ENCODE data around the gene FCN3.

DNA sequence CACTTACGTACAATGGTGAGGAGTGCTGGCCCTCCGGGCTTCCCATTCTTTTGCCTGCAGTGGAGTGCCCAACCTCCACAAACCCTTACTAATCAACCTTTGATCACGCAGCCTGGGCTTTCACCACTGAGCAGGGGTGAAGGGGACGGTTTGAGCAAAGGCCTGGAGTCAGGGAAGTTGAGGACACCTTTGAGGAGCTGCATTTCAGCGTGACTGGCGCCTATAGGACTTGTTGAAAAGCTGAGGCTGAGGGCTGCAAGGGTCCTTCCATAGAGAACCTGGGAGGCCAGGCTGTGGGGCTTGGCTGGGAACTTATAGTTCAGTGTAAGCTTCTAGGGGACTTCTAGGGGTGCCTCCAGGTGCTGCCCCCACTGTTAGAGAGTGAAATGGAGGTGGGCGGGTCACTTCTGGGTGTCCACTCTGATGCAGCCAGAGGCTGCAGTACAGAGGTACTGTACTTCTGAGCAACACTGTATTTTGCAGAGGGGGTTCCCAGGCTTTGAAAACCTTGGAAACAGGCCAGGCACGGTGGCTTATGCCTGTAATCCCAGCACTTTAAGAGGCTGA is 23.0 kb downstream of the FCN3 start:
- TF ChIP-seq CTCF (IDR thresholded peaks at IDR 0.05): no peak
- TF ChIP-seq POLR2A (IDR thresholded peaks at IDR 0.05): peak in 1 of 2 donors; percentile 3
- no peak for TF ChIP-seq POLR2AphosphoS5 (IDR thresholded peaks at IDR 0.05)
- no peak for TF ChIP-seq EP300 (IDR thresholded peaks at IDR 0.05)

Measured in suprapubic skin (tissue), 4 donors.